K562 (cell line): ENCODE measurements around the gene ACER1. TPM values are rescaled to one million over a fixed set of nuclear protein-coding genes. Genes with fewer than 3 reads are reported as not detected.

ENCODE experiments used
- ATAC-seq: fragments of 200-7000 bp; cut with Tn5 transposase; 3 replicates; pipeline ENCODE4 v1.9.1; 2020; ENCODE audit warnings: moderate library complexity
- BruUV-seq: library from RNA; stranded (reverse); fragments of 400-500 nt; replicated peaks from 2 replicates; lab custom pipeline; 2021; lab: Mats Ljungman, UMichigan
- CTCF ChIA-PET: fragments of 300-600 bp; formaldehyde crosslinking; extraction: SDS; loops from one replicate; lab custom pipeline; 2021; ENCODE audit warnings: low intra/inter-chr PET ratio; lab: Yijun Ruan, JAX
- POLR2A ChIA-PET: fragments of 300-600, 350-650 bp; sonication (Branson Sonifier 250); formaldehyde crosslinking; extraction: SDS; loops from one replicate; lab custom pipeline; 2021; ENCODE audit warnings: antibody characterized with exemption, inconsistent platforms; lab: Yijun Ruan, JAX
- DNase-seq, 4 experiments: peaks; one replicate each; pipeline versions ENCODE4 v3.0.0 to v3.0.0-alpha.2; 2011 to 2018; ENCODE audit warnings: low spot score in 3 of 4, mixed read lengths in 3 of 4; ENCODE audit errors: extremely low read depth in 1 of 4
- FAIRE-seq: peaks from 2 replicates; lab custom pipeline; 2011; peaks lifted over from hg19 to GRCh38; lab: Jason Lieb, UNC
- H2AFZ ChIP-seq: 2 replicates; pipeline ENCODE4 v1.6.0; 2011; ENCODE audit warnings: low read depth, low read length, control low read depth, inconsistent platforms
- H3K27ac ChIP-seq: fragments of 200-600 bp; 3 replicates; pipeline ENCODE4 v1.8.0; 2011; ENCODE audit warnings: low read depth, mild to moderate bottlenecking, control low read depth, inconsistent platforms, low read length, moderate library complexity, mixed read lengths; ENCODE audit errors: extremely low read depth
- H3K27me3 ChIP-seq, 2 experiments: fragments of 300-600 bp in 1 of 2; 2 replicates in 1 of 2; 3 replicates in 1 of 2; pipeline versions ENCODE4 v1.6.0 to v1.8.0; 2011; ENCODE audit warnings: inconsistent platforms in 2 of 2, low read length in 2 of 2, mild to moderate bottlenecking in 1 of 2, mixed read lengths in 1 of 2, moderate library complexity in 1 of 2; ENCODE audit not compliant: control insufficient read depth in 2 of 2, insufficient read depth in 2 of 2
- H3K36me3 ChIP-seq: fragments of 300-600 bp; 3 replicates; pipeline ENCODE4 v1.8.0; 2011; ENCODE audit warnings: mild to moderate bottlenecking, low read length, inconsistent platforms; ENCODE audit not compliant: control insufficient read depth, insufficient read depth
- H3K4me1 ChIP-seq, 2 experiments: fragments of 200-600 bp in 1 of 2; replicated peaks in 1 of 2; 2 replicates in 1 of 2; 3 replicates in 1 of 2; pipeline versions ENCODE4 v1.5.1 to v1.8.0; 2011; ENCODE audit warnings: inconsistent platforms in 2 of 2, low read length in 2 of 2, mild to moderate bottlenecking in 1 of 2, mixed read lengths in 1 of 2, moderate library complexity in 1 of 2; ENCODE audit not compliant: control insufficient read depth in 2 of 2, insufficient read depth in 2 of 2
- H3K4me2 ChIP-seq: 2 replicates; pipeline ENCODE4 v1.6.1; 2011; ENCODE audit warnings: low read length, control low read depth, inconsistent platforms, mixed read lengths; ENCODE audit not compliant: insufficient read depth
- H3K4me3 ChIP-seq: fragments of 200-600 bp; sonication (generic), shearing (Covaris generic); 2 replicates; pipeline ENCODE4 v1.5.1; 2016; ENCODE audit warnings: control low read depth, inconsistent platforms
- H3K79me2 ChIP-seq: fragments of 200-600 bp; 3 replicates; pipeline ENCODE4 v1.8.0; 2011; ENCODE audit warnings: low read length, inconsistent platforms; ENCODE audit not compliant: control insufficient read depth, insufficient read depth
- H3K9ac ChIP-seq, 2 experiments: 2 replicates each; pipeline versions ENCODE4 v1.6.0 to v1.6.1; 2011; ENCODE audit warnings: low read depth in 2 of 2, low read length in 2 of 2, control low read depth in 1 of 2, inconsistent platforms in 1 of 2, mild to moderate bottlenecking in 1 of 2, mixed read lengths in 1 of 2; ENCODE audit not compliant: insufficient read depth in 1 of 2
- H3K9me1 ChIP-seq: one replicate; pipeline ENCODE4 v1.6.0; 2011; ENCODE audit warnings: inconsistent platforms, mild to moderate bottlenecking, low read length, moderate library complexity; ENCODE audit not compliant: control insufficient read depth, insufficient read depth
- H3K9me3 ChIP-seq: replicated peaks from 2 replicates; pipeline ENCODE4 v1.5.1; 2011; ENCODE audit warnings: low read depth, low read length, inconsistent platforms; ENCODE audit not compliant: control insufficient read depth, insufficient read depth
- H4K20me1 ChIP-seq: replicated peaks from 2 replicates; pipeline ENCODE4 v1.6.1; 2011; ENCODE audit warnings: low read length, inconsistent platforms, mixed read lengths; ENCODE audit not compliant: control insufficient read depth, insufficient read depth
- ETV5 ChIP-seq: sonication (generic); formaldehyde crosslinking; IDR thresholded peaks from 2 replicates; pipeline ENCODE4 v1.4.0; 2020; ENCODE audit warnings: low read depth, mild to moderate bottlenecking, missing genetic modification reagents
- IFI16 ChIP-seq: fragments of 250-450 bp; sonication (Bioruptor Pico); IDR thresholded peaks from 2 replicates; pipeline ENCODE4 v2.1.2; 2022; ENCODE audit warnings: mild to moderate bottlenecking, inconsistent platforms
- KAT7 ChIP-seq: sonication (generic); formaldehyde crosslinking; IDR thresholded peaks from 2 replicates; pipeline ENCODE4 v1.8.0; 2022; ENCODE audit warnings: missing genetic modification reagents, mild to moderate bottlenecking, borderline replicate concordance
- PHF20 ChIP-seq: fragments of 450-650 bp; IDR thresholded peaks from 2 replicates; pipeline ENCODE4 v1.6.1; 2018; ENCODE audit not compliant: partially characterized antibody
- POLR2A ChIP-seq: fragments of 450-650 bp; conservative IDR thresholded peaks from 2 replicates; pipeline ENCODE4 v1.6.1; 2016
- PPARD ChIP-seq: fragments of 250-450 bp; sonication (Bioruptor Pico); IDR thresholded peaks from 2 replicates; pipeline ENCODE4 v1.8.0; 2022; ENCODE audit warnings: inconsistent platforms, mild to moderate bottlenecking, moderate library complexity
- PURB ChIP-seq: sonication (generic); formaldehyde crosslinking; IDR thresholded peaks from 2 replicates; pipeline ENCODE4 v1.9.0; 2021; ENCODE audit warnings: low read depth, mild to moderate bottlenecking, missing genetic modification reagents
- ZC3H11A ChIP-seq: IDR thresholded peaks from 2 replicates; pipeline ENCODE4 v1.6.1; 2012; ENCODE audit warnings: low read depth, low read length, improper control_type of control experiment
- WGBS: fragments of 100-300 bp; shearing (Covaris generic); methylation state at CpG from one replicate; pipeline ENCODE4 v1.1.6; 2016; ENCODE audit warnings: low coverage, mixed read lengths; ENCODE audit not compliant: insufficient coverage; ENCODE audit errors: missing lambda C conversion rate; 5-methylcytosine and 5-hydroxymethylcytosine counted together
- in situ Hi-C: fragments of 300-500 bp; cut with MboI; formaldehyde crosslinking; loops from 4 replicates; pipeline ENCODE4 v1.15.0; 2018; ENCODE audit warnings: inconsistent platforms, mixed read lengths
- intact Hi-C: fragments of 100-400 bp; cut with micrococcal nuclease; formaldehyde crosslinking; loops from 2 replicates; pipeline ENCODE4 v1.14.2; 2022
- polyA plus RNA-seq, 8 experiments: library from polyadenylated mRNA; depleted of rRNA in 4 of 8; stranded (reverse) in 5 of 8; unstranded in 3 of 8; fragments of >200 nt; fragmentation: Nextera tagmentation in 2 of 8; fragmentation: Illumina TruSeq in 1 of 8; extraction: Ambion mirVana in 2 of 8; extraction: Trizol in 1 of 8; gene quantifications; 2 replicates each; pipeline versions ENCODE4 v1.2.1 to v1.2.3, GENCODE V29; 2011 to 2014; ENCODE audit warnings: inconsistent platforms in 1 of 8, missing spikeins in 1 of 8
- total RNA-seq, 7 experiments: library from RNA; depleted of rRNA in 6 of 7; stranded (reverse); fragments of >200 nt in 6 of 7; fragmentation: Illumina TruSeq in 2 of 7; extraction: Trizol in 2 of 7; gene quantifications; 2 replicates each; pipeline versions ENCODE4 v1.2.1 to v1.2.3, GENCODE V29; 2011 to 2021; ENCODE audit warnings: low replicate concordance in 1 of 7
- TF ChIP-seq, protein P1 (sequence below): sonication (generic); formaldehyde crosslinking; IDR thresholded peaks from 2 replicates; pipeline ENCODE4 v1.9.0; 2022; ENCODE audit warnings: mild to moderate bottlenecking, missing genetic modification reagents

ACER1 gene
- total and polyA plus RNA-seq, 9 of the 15 experiments (the other 6 are each of a cell fraction or from before 2014, with no cell fraction given): not detected

- Histone ChIP-seq H3K9me3 (no peaks in the 10 kb centered on the region), H3K4me3 (no peak overlapping the region), H3K4me2 (no peak overlapping the region), H3K4me1 (peaks cover 8 to 43% of the 10 kb centered on the region in 2 experiments), H4K20me1 (no peaks in the 10 kb centered on the region), H2AFZ (no peak overlapping the region), H3K27ac (no peak overlapping the region), H3K27me3 (no peaks in the 10 kb centered on the region), H3K36me3 (peaks cover 66% of the 10 kb centered on the region; the same call in 2 of the 3 replicates), H3K9ac (no peak overlapping the region), H3K79me2 (peaks cover 7% of the 10 kb centered on the region; the same call in 2 of the 3 replicates), H3K9me1 (no peaks in the 10 kb centered on the region)
- POLR2A ChIA-PET: interaction anchor here (0.6 to 0.9 kb wide), 2 partner anchors 10 to 39 kb away, joined by 4 read pairs; no protein-coding TSS in a partner anchor
- intact Hi-C loops (no loop called here), in situ Hi-C loops (no loop called here)
- TF ChIP-seq PPARD (no peak), PHF20 (no peak), ETV5 (CRISPR knock-in tag) (no peak), KAT7 (CRISPR knock-in tag) (no peak), IFI16 (no peak), POLR2A (0 out of 2 replicates have a peak, but pooled peaks have one; percentile 25), ZC3H11A (no peak), PURB (CRISPR knock-in tag) (no peak)
- TF ChIP-seq, protein P1, sequence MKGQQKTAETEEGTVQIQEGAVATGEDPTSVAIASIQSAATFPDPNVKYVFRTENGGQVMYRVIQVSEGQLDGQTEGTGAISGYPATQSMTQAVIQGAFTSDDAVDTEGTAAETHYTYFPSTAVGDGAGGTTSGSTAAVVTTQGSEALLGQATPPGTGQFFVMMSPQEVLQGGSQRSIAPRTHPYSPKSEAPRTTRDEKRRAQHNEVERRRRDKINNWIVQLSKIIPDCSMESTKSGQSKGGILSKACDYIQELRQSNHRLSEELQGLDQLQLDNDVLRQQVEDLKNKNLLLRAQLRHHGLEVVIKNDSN (CRISPR knock-in tag): no peak
- CTCF ChIA-PET: no interaction called here
- FAIRE-seq (no peak), DNase-seq (no peak), ATAC-seq (no peak)
- BruUV-seq: no TSS peak
- WGBS: 96% methylated on average over 8 of the region's 9 CpGs
Measured at GRCh38 chr19:6378486-6378885, 45.1 kb upstream of the ACER1 start.
